ENCODE measurements around the gene WNT9B. TPM values are rescaled to one million over a fixed set of nuclear protein-coding genes. Genes with fewer than 3 reads are reported as not detected.

The WNT9B gene
- total RNA-seq, 4 donors from 2014 or later: 0.27 to 0.59 TPM; not detected in 2

DNA sequence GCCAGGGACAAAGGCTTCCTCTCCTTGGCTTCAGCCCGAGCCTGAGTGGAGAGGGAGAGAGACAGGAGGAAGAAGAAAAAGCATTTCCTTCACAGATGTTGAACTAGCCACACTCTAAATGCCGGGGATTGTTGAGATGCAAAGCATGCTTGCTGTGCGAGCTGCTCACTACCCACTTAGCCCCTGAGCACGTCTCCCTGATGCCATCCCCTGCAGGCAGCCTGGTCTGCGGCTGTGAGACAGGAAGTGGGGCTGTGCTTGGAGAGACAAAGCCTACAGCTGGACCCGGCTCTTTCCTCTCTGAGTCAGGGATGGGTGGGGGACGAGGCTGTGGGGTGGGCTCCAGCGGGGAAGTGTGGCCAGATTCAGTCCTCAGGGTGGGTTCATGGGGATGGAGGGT is 13.7 kb downstream of the WNT9B start:
- intact Hi-C loops (cut with DNase I; ENCODE audit: low total_unique reads): no loop called here
- no peaks in the 10 kb centered on the region for H3K36me3 ChIP-seq
- H3K4me1 ChIP-seq: no peaks in the 10 kb centered on the region
- H3K27ac ChIP-seq: no peak overlapping the region
- DNase-seq: no peak
- no peaks in the 10 kb centered on the region for H3K27me3 ChIP-seq
- no peaks in the 10 kb centered on the region for H3K9me3 ChIP-seq
- TF ChIP-seq, protein P1, sequence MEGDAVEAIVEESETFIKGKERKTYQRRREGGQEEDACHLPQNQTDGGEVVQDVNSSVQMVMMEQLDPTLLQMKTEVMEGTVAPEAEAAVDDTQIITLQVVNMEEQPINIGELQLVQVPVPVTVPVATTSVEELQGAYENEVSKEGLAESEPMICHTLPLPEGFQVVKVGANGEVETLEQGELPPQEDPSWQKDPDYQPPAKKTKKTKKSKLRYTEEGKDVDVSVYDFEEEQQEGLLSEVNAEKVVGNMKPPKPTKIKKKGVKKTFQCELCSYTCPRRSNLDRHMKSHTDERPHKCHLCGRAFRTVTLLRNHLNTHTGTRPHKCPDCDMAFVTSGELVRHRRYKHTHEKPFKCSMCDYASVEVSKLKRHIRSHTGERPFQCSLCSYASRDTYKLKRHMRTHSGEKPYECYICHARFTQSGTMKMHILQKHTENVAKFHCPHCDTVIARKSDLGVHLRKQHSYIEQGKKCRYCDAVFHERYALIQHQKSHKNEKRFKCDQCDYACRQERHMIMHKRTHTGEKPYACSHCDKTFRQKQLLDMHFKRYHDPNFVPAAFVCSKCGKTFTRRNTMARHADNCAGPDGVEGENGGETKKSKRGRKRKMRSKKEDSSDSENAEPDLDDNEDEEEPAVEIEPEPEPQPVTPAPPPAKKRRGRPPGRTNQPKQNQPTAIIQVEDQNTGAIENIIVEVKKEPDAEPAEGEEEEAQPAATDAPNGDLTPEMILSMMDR (IDR thresholded peaks at IDR 0.05): no peak
- TF ChIP-seq POLR2A (IDR thresholded peaks at IDR 0.05): no peak
- no peak overlapping the region for H3K4me3 ChIP-seq

DNA sequence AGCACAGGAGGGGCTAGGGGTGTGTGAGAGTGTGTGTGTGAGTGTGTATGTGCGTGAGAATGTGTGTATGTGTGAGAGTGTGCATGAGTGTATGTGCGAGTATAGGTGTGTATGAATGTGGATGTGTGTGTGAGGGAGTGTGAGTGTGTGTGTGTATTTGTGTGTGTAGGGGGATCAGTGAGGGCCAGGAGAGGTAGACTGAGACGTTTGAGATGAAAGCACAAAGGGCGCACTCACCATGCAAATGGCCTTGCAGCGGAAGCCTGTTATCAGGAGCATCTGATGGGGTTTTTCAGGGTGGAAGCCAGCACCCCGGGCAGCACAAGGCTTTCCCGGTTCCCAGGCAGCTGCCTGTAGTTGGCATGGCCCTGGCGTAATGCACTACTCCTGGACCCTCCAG is 14.9 kb downstream of the WNT9B start:
- intact Hi-C loops (cut with DNase I; ENCODE audit: low total_unique reads): no loop called here
- no peak for DNase-seq
- Histone ChIP-seq H3K27me3 (no peaks in the 10 kb centered on the region), H3K9me3 (no peaks in the 10 kb centered on the region), H3K36me3 (no peaks in the 10 kb centered on the region), H3K4me3 (no peak overlapping the region), H3K27ac (no peak overlapping the region), H3K4me1 (no peaks in the 10 kb centered on the region)
- TF ChIP-seq, protein P1 (IDR thresholded peaks at IDR 0.05): no peak
- no peak for TF ChIP-seq POLR2A (IDR thresholded peaks at IDR 0.05)

DNA sequence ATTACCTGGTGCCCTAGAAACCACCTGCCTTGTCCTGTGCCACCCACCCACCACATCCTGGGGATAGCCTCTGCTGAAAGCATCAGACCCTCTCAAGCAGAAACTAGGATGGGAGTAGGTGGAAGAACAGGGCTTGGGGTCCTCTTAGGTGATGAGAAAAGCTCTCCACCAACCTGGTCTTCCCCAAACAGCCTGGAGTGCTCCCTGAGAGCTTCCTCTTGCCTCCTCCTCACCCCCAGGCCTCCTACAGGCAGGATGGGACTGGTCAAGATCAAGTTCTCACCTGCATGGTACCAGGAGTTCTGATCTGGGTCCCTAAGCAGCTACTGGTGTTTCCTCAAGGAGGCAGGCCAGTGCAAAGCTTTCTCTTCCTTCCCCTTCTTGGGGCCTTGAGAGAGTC is 15.4 kb downstream of the WNT9B start:
- Histone ChIP-seq H3K9me3 (no peaks in the 10 kb centered on the region), H3K27ac (no peak overlapping the region), H3K36me3 (no peaks in the 10 kb centered on the region), H3K4me3 (no peak overlapping the region), H3K27me3 (no peaks in the 10 kb centered on the region), H3K4me1 (no peaks in the 10 kb centered on the region)
- no peak for DNase-seq
- intact Hi-C loops (cut with DNase I; ENCODE audit: low total_unique reads): no loop called here
- no peak for TF ChIP-seq POLR2A (IDR thresholded peaks at IDR 0.05)
- TF ChIP-seq, protein P1 (IDR thresholded peaks at IDR 0.05): no peak

DNA sequence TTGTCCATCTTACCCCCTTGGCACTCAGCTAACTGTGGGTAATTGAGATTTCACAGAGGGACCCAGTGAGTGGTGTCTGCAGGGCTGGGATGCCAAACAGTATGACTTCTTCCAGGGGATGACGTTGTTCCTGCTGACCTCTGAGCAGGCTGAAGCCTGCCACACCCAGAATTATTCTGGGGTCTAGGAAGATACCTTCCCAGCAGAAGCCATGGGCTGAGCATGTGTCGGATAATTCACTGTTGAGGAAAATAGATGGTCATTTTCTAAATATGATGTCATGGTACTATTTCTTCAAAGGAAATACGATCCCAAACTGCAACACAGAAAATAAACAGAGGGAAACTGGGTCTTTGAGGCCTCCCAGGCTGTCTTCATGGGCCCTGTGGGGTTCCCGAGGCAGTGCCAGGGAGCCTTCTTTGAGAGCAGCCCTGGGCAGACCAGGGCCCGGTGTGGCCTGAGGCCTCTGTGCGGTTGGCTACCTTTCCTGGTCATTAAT is 17.4 kb downstream of the WNT9B start:
- no peaks in the 10 kb centered on the region for H3K27me3 ChIP-seq
- H3K9me3 ChIP-seq: no peaks in the 10 kb centered on the region
- H3K4me3 ChIP-seq: no peak overlapping the region
- no peak overlapping the region for H3K27ac ChIP-seq
- no peaks in the 10 kb centered on the region for H3K36me3 ChIP-seq
- no peak for DNase-seq
- TF ChIP-seq POLR2A (IDR thresholded peaks at IDR 0.05): no peak
- TF ChIP-seq, protein P1 (IDR thresholded peaks at IDR 0.05): no peak
- no peaks in the 10 kb centered on the region for H3K4me1 ChIP-seq
- intact Hi-C loops (cut with DNase I; ENCODE audit: low total_unique reads): no loop called here

DNA sequence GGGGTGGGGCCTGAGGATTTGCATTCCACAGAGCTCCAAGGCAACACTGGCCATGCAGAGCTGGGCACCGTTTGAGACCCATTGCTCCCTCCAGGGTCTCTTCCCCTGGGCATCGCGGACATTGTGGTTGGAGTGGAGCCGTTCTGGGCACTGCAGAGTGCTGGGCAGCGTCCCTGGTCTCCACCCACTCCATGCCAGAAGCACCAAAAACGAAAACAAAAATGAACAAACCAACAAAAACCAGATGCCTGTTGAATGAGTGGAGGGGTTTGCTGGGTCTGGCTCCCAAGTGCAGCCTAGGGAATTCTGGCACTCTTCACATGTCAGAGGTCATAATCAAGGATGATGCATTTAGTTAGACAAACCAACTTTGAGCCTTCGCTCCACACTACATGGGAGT is 17.9 kb downstream of the WNT9B start:
- Histone ChIP-seq H3K27me3 (no peaks in the 10 kb centered on the region), H3K4me3 (no peak overlapping the region), H3K27ac (no peak overlapping the region), H3K9me3 (no peaks in the 10 kb centered on the region), H3K36me3 (no peaks in the 10 kb centered on the region), H3K4me1 (no peaks in the 10 kb centered on the region)
- no peak for TF ChIP-seq POLR2A (IDR thresholded peaks at IDR 0.05)
- TF ChIP-seq, protein P1 (IDR thresholded peaks at IDR 0.05): no peak
- intact Hi-C loops (cut with DNase I; ENCODE audit: low total_unique reads): no loop called here
- DNase-seq: no peak

Data from uterus (tissue), 4 donors.